ENCODE data around the gene LAPTM4A. TPM values are rescaled to one million over a fixed set of nuclear protein-coding genes. Genes with fewer than 3 reads are reported as not detected.

LAPTM4A gene
- total and polyA plus RNA-seq, 2 of the 4 experiments (the other 2 are of a cell fraction), result 97.7 to 401 TPM

- TF ChIP-seq MAFK (IDR thresholded peaks at IDR 0.05; ENCODE audit: low read depth, low read length), result no peak
Measured at GRCh38 chr2:20052861-20053281, 1.4 kb upstream of the LAPTM4A start (continued).

DNA sequence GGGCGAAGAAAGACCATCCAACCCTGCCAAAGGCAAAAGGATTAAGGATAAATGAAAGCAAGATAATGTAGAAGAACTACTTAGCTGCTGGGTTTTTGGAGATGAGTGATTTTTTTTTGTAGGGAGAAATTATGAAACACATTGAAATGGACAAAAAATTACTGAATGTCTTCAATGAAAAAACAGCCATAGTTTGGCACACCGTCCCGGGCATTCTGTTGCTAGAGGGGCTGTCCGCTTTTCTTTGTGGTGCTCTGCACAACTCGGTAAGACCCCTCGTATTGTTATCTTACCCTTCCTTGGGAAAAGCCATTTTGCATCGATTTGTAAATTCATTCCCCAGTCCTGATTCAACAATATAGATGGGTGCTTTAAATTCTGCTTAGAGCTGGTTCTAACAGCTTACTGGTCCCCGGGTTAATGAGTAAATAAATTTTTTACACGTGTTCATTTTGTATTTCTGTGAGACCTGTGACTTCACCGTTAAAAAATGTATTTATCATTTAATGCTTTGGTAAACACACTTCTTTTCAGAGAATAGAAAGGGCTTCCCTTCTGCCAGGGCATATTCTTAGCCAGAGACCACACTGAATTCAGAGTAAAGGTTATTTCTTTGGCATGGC, 912 bp upstream of the LAPTM4A start:
- Histone ChIP-seq H3K14ac (replicated peaks; ENCODE audit: low read depth, low read length) (peak overlapping the region; percentile 91), H3K18ac (ENCODE audit: low read depth, low read length) (peak overlapping the region; percentile 76), H3K4me3 (ENCODE audit: insufficient read depth, low read depth, low read length) (peak overlapping the region; percentile 52), H3K56ac (ENCODE audit: extremely low read depth, insufficient read depth, low read length) (peak overlapping the region; percentile 95), H3K27me3 (ENCODE audit: control insufficient read depth, insufficient read depth, low read length) (no peaks in the 10 kb centered on the region), H2AK5ac (ENCODE audit: low read depth, low read length) (peak overlapping the region; percentile 73), H3K9me3 (ENCODE audit: control insufficient read depth, insufficient read depth, low read length) (no peaks in the 10 kb centered on the region), H3K27ac (ENCODE audit: insufficient read depth, low read length) (peak overlapping the region; percentile 93), H4K91ac (ENCODE audit: insufficient read depth, low read depth, low read length) (peak overlapping the region; percentile 94), H2BK15ac (ENCODE audit: low read depth, low read length) (peak overlapping the region; percentile 62; the same call in 2 of the 3 replicates), H2BK120ac (ENCODE audit: low read depth, low read length) (peak overlapping the region; percentile 83), H3K4me1 (ENCODE audit: control insufficient read depth, insufficient read depth, low read length) (peaks cover 2% of the 10 kb centered on the region; the same call in 1 of the 2 replicates), H3K4ac (ENCODE audit: low read depth, low read length) (peak overlapping the region; percentile 90), H2BK20ac (ENCODE audit: low read depth, low read length) (peak overlapping the region; percentile 83), H2AFZ (replicated peaks; ENCODE audit: low read length, poor library complexity) (peak overlapping the region; percentile 98), H3K36me3 (ENCODE audit: control insufficient read depth, insufficient read depth, low read length) (no peaks in the 10 kb centered on the region), H4K20me1 (ENCODE audit: insufficient read depth, low read length) (peaks cover 33% of the 10 kb centered on the region; the same call in 1 of the 2 replicates), H2BK5ac (ENCODE audit: low read depth, low read length, poor library complexity, severe bottlenecking) (peak overlapping the region; percentile 91), H3K4me2 (ENCODE audit: low read depth, low read length) (peak overlapping the region; percentile 94), H4K8ac (ENCODE audit: low read depth in 2 of 2, low read length in 2 of 2) (peak overlapping the region; percentile 86 to 93), H3K9me1 (ENCODE audit: insufficient read depth, low read length) (peaks cover 2% of the 10 kb centered on the region; the same call in 1 of the 2 replicates), H3K23ac (ENCODE audit: low read depth, low read length) (peak overlapping the region; percentile 95), H2AK9ac (replicated peaks; ENCODE audit: low read depth, low read length, poor library complexity) (peak overlapping the region; percentile 93), H3K79me1 (ENCODE audit: low read depth in 1 of 2, low read length in 2 of 2) (peaks cover 0 to 26% of the 10 kb centered on the region in 2 experiments; a peak in 2 of 4 replicates), H4K5ac (ENCODE audit: low read depth, low read length) (peak overlapping the region; percentile 92), H3K9ac (ENCODE audit: low read depth, low read length) (peak overlapping the region; percentile 86)
- DNase-seq, result peak; percentile 41
- no CpG with 5 or more reads among the region's 10 CpGs for WGBS, 2 experiments (ENCODE audit: extremely low coverage in 2 of 2, insufficient read length in 1 of 2)
- in situ Hi-C loops (cut with MboI; ENCODE audit: low sequenced_read_pairs), result no loop called here
- ChIA-PET POLR2A (ENCODE audit: unreplicated experiment) (interaction anchor here (1.0 to 2.7 kb wide), 3 partner anchors 10 to 43 kb away, joined by 3 to 18 read pairs (median 3); no protein-coding TSS in a partner anchor), CTCF (interaction anchor here (2.2 kb wide), 1 partner anchor 9 kb away, joined by 9 read pairs; no protein-coding TSS in a partner anchor)
- dilution Hi-C loops (cut with HindIII; ENCODE audit: low sequenced_read_pairs, unreplicated experiment), result no loop called here
- TF ChIP-seq RCOR1 (IDR thresholded peaks at IDR 0.05; ENCODE audit: insufficient replicate concordance, low read length) (no peak), NFE2L2 (IDR thresholded peaks at IDR 0.05; ENCODE audit: low read depth, low read length) (no peak), RFX5 (IDR thresholded peaks at IDR 0.05; ENCODE audit: low read depth, low read length) (no peak), CEBPB (IDR thresholded peaks at IDR 0.05; ENCODE audit: low read depth, low read length) (no peak), BHLHE40 (IDR thresholded peaks at IDR 0.05; ENCODE audit: low read depth, low read length) (no peak), CHD1 (IDR thresholded peaks at IDR 0.05; ENCODE audit: low read depth, low read length) (no peak), SMC3 (IDR thresholded peaks at IDR 0.05; ENCODE audit: low read depth, low read length) (no peak), MAZ (IDR thresholded peaks at IDR 0.05; ENCODE audit: borderline replicate concordance, low read depth, low read length) (no peak), FOS (IDR thresholded peaks at IDR 0.05; ENCODE audit: low read depth, low read length) (no peak), MAFK (IDR thresholded peaks at IDR 0.05; ENCODE audit: low read depth, low read length) (no peak), MXI1 (IDR thresholded peaks at IDR 0.05; ENCODE audit: borderline replicate concordance, low read depth, low read length) (no peak), RAD21 (IDR thresholded peaks at IDR 0.05; ENCODE audit: low read length) (no peak), POLR2A (IDR thresholded peaks at IDR 0.05; ENCODE audit: low read depth, low read length) (no peak)
- TF ChIP-seq, protein P1, sequence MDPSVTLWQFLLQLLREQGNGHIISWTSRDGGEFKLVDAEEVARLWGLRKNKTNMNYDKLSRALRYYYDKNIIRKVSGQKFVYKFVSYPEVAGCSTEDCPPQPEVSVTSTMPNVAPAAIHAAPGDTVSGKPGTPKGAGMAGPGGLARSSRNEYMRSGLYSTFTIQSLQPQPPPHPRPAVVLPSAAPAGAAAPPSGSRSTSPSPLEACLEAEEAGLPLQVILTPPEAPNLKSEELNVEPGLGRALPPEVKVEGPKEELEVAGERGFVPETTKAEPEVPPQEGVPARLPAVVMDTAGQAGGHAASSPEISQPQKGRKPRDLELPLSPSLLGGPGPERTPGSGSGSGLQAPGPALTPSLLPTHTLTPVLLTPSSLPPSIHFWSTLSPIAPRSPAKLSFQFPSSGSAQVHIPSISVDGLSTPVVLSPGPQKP (IDR thresholded peaks at IDR 0.05; ENCODE audit: borderline replicate concordance, low read depth, low read length), result no peak
- TSS peak; percentile 93 for BruUV-seq (replicated peaks)
- intact Hi-C loops (cut with micrococcal nuclease), result loop anchor here (1.0 kb wide), 1 partner anchor 16 kb away; no protein-coding TSS in a partner anchor
- no peak for ATAC-seq (ENCODE audit: low read depth)
